SU-DHL-6 (cell line): ENCODE results near the gene ERLEC1.

Source experiments
- EZH2phosphoT487 ChIP-seq: fragments of 200-600 bp; sonication (generic), shearing (Covaris generic); conservative IDR thresholded peaks from 2 replicates; pipeline ENCODE4 v1.6.1; 2018; ENCODE audit warnings: mild to moderate bottlenecking, antibody characterized with exemption, low read length, moderate library complexity, mixed read lengths
- TF ChIP-seq, protein P1 (sequence below): fragments of 200-600 bp; sonication (generic); IDR thresholded peaks from one replicate; pipeline ENCODE4 v1.5.1; 2017; ENCODE audit warnings: antibody characterized with exemption, mild to moderate bottlenecking, low read length, moderate library complexity; ENCODE audit not compliant: insufficient read depth, poor library complexity, severe bottlenecking

DNA sequence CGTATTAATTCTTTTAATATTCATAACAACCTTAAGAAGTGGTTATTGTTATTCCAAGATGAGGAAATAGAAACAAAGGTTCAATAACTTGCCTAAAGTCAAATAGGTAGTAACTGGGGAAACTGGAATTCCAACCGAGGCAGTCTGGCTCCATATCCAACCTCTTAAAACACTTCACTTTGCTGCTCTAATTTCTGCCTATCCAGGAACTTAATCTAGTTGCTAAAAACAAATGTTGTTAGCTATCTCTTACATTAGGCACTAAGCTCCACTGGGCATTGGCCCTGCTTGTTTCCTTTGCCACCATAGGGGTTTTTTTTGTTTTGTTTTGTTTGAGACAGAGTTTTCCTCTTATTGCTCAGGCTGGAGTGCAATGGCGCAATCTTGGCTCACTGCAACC, 24.8 kb downstream of the ERLEC1 start:
- TF ChIP-seq EZH2phosphoT487 = no peak
- TF ChIP-seq, protein P1, sequence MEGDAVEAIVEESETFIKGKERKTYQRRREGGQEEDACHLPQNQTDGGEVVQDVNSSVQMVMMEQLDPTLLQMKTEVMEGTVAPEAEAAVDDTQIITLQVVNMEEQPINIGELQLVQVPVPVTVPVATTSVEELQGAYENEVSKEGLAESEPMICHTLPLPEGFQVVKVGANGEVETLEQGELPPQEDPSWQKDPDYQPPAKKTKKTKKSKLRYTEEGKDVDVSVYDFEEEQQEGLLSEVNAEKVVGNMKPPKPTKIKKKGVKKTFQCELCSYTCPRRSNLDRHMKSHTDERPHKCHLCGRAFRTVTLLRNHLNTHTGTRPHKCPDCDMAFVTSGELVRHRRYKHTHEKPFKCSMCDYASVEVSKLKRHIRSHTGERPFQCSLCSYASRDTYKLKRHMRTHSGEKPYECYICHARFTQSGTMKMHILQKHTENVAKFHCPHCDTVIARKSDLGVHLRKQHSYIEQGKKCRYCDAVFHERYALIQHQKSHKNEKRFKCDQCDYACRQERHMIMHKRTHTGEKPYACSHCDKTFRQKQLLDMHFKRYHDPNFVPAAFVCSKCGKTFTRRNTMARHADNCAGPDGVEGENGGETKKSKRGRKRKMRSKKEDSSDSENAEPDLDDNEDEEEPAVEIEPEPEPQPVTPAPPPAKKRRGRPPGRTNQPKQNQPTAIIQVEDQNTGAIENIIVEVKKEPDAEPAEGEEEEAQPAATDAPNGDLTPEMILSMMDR = no peak
